H1 (cell line): ENCODE data around the gene BTC.
"Not testable (repeated sequence)": the region's sequence is repeated elsewhere in the genome, so short reads cannot be mapped to it uniquely, and the experiment has no call there.

ENCODE experiments used
- CTCF ChIP-seq, 3 experiments: IDR thresholded peaks; 1 replicate in 2 of 3; 2 replicates in 1 of 3; pipeline versions ENCODE4 v1.5.1 to v1.6.1; 2011; ENCODE audit warnings: low read length in 3 of 3, mild to moderate bottlenecking in 3 of 3, inconsistent platforms in 2 of 3, low read depth in 1 of 3, moderate library complexity in 1 of 3; ENCODE audit not compliant: insufficient read depth in 1 of 3; ENCODE audit errors: control extremely low read depth in 1 of 3
- HDAC2 ChIP-seq, 2 experiments: fragments of 300-600 bp in 1 of 2; sonication (generic) in 1 of 2; IDR thresholded peaks; 2 replicates each; pipeline ENCODE4 v1.6.1; 2011 to 2012; ENCODE audit warnings: low read depth in 2 of 2, low read length in 2 of 2, mild to moderate bottlenecking in 2 of 2, moderate library complexity in 2 of 2, borderline replicate concordance in 1 of 2, inconsistent platforms in 1 of 2
- TCF12 ChIP-seq: IDR thresholded peaks from 2 replicates; pipeline ENCODE4 v1.6.1; 2011; ENCODE audit warnings: low read depth, mild to moderate bottlenecking, low read length

DNA sequence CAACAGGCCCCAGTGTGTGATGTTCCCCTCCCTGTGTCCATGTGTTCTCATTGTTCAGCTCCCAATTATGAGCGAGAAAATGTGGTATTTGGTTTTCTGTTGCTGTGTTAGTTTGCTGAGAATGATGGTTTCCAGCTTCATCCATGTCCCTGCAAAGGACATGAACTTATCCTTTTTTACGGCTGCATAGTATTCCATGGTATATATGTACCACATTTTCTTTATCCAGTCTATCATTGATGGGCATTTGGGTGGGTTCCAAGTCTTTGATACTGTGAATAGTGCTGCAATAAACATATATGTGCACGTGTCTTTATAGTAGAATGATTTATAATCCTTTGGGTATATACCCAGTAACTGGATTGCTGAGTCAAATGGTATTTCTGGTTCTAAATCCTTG lies 86.2 kb downstream of the BTC start:
- not testable (repeated sequence) for TF ChIP-seq TCF12; CTCF (IDR thresholded peaks at IDR 0.05; ENCODE audit: control extremely low read depth in 1 of 3, insufficient read depth in 1 of 3, low read depth in 1 of 3, low read length in 3 of 3); HDAC2 (IDR thresholded peaks at IDR 0.05; ENCODE audit: borderline replicate concordance in 1 of 2, low read depth in 2 of 2, low read length in 2 of 2)
